H9 (cell line): ENCODE measurements around the gene MAGI3. TPM values are rescaled to one million over a fixed set of nuclear protein-coding genes. Genes with fewer than 3 reads are reported as not detected.

Source experiments
- DNase-seq: peaks from one replicate; pipeline ENCODE4 v3.0.0-alpha.2; 2017
- H2AFZ ChIP-seq: one replicate; pipeline ENCODE4 v1.6.1; 2013; ENCODE audit warnings: mild to moderate bottlenecking, low read length, control low read depth, moderate library complexity
- H2AK5ac ChIP-seq: 2 replicates; pipeline ENCODE4 v1.6.1; 2013; ENCODE audit warnings: low read length, control low read depth, mixed read lengths; ENCODE audit not compliant: insufficient read length
- H2BK120ac ChIP-seq: one replicate; pipeline ENCODE4 v1.6.1; 2013; ENCODE audit warnings: low read depth, mild to moderate bottlenecking, low read length, control low read depth, inconsistent platforms; ENCODE audit not compliant: poor library complexity, severe bottlenecking
- H2BK12ac ChIP-seq: 2 replicates; pipeline ENCODE4 v1.6.1; 2013; ENCODE audit warnings: low read length, control low read depth, mixed read lengths, low read depth; ENCODE audit not compliant: insufficient read length
- H2BK15ac ChIP-seq: 2 replicates; pipeline ENCODE4 v1.6.1; 2013; ENCODE audit warnings: low read depth, low read length, control low read depth
- H2BK20ac ChIP-seq: one replicate; pipeline ENCODE4 v1.6.1; 2013; ENCODE audit warnings: low read depth, mild to moderate bottlenecking, low read length, control low read depth, inconsistent platforms; ENCODE audit not compliant: poor library complexity, severe bottlenecking
- H2BK5ac ChIP-seq: 2 replicates; pipeline ENCODE4 v1.6.1; 2013; ENCODE audit warnings: low read length, control low read depth, mixed read lengths; ENCODE audit not compliant: insufficient read length
- H3K14ac ChIP-seq: 2 replicates; pipeline ENCODE4 v1.6.1; 2013; ENCODE audit warnings: low read length, control low read depth; ENCODE audit not compliant: insufficient read depth
- H3K18ac ChIP-seq: 2 replicates; pipeline ENCODE4 v1.6.1; 2013; ENCODE audit warnings: low read depth, mild to moderate bottlenecking, mixed read lengths, low read length, control low read depth; ENCODE audit not compliant: insufficient read length
- H3K23ac ChIP-seq: 2 replicates; pipeline ENCODE4 v1.6.1; 2013; ENCODE audit warnings: low read length, control low read depth, mixed read lengths, low read depth; ENCODE audit not compliant: insufficient read length
- H3K23me2 ChIP-seq: 2 replicates; pipeline ENCODE4 v1.6.1; 2013; ENCODE audit warnings: low read depth, mild to moderate bottlenecking, mixed read lengths, low read length, control low read depth; ENCODE audit not compliant: insufficient read length, poor library complexity, severe bottlenecking
- H3K27ac ChIP-seq: 2 replicates; pipeline ENCODE4 v1.5.1; 2013; ENCODE audit warnings: low read length, control low read depth, mixed read lengths, low read depth; ENCODE audit not compliant: insufficient read length
- H3K27me3 ChIP-seq: 2 replicates; pipeline ENCODE4 v1.6.1; 2013; ENCODE audit warnings: low read length, control low read depth, inconsistent platforms; ENCODE audit not compliant: insufficient read depth
- H3K4ac ChIP-seq: 2 replicates; pipeline ENCODE4 v1.6.1; 2013; ENCODE audit warnings: low read depth, mild to moderate bottlenecking, control low read depth, inconsistent platforms, low read length, moderate library complexity
- H3K4me1 ChIP-seq: 2 replicates; pipeline ENCODE4 v1.6.1; 2013; ENCODE audit warnings: low read length, control low read depth, inconsistent platforms; ENCODE audit not compliant: insufficient read depth
- H3K4me2 ChIP-seq: 2 replicates; pipeline ENCODE4 v1.6.1; 2013; ENCODE audit warnings: low read length, control low read depth, mixed read lengths; ENCODE audit not compliant: insufficient read length, insufficient read depth
- H3K56ac ChIP-seq: 2 replicates; pipeline ENCODE4 v1.6.1; 2013; ENCODE audit warnings: low read depth, mild to moderate bottlenecking, mixed read lengths, low read length, control low read depth; ENCODE audit not compliant: insufficient read length
- H3K79me1 ChIP-seq: 2 replicates; pipeline ENCODE4 v1.6.1; 2013; ENCODE audit warnings: low read depth, mild to moderate bottlenecking, moderate library complexity, low read length, control low read depth, inconsistent platforms; ENCODE audit not compliant: insufficient read depth, poor library complexity, severe bottlenecking
- H3K79me2 ChIP-seq: 2 replicates; pipeline ENCODE4 v1.6.1; 2013; ENCODE audit warnings: low read length, control low read depth, inconsistent platforms; ENCODE audit not compliant: insufficient read depth
- H3K9ac ChIP-seq: 2 replicates; pipeline ENCODE4 v1.6.1; 2013; ENCODE audit warnings: low read length, control low read depth, mixed read lengths; ENCODE audit not compliant: insufficient read length; ENCODE audit errors: extremely low read depth
- H3K9me3 ChIP-seq: one replicate; pipeline ENCODE4 v1.6.1; 2013; ENCODE audit warnings: low read depth, low read length, inconsistent platforms; ENCODE audit not compliant: control insufficient read depth
- H3T11ph ChIP-seq: one replicate; pipeline ENCODE4 v1.6.1; 2013; ENCODE audit warnings: mild to moderate bottlenecking, low read length, control low read depth, inconsistent platforms
- H4K20me1 ChIP-seq: one replicate; pipeline ENCODE4 v1.6.1; 2013; ENCODE audit not compliant: control insufficient read depth, insufficient read length, insufficient read depth
- H4K5ac ChIP-seq: 2 replicates; pipeline ENCODE4 v1.6.1; 2013; ENCODE audit warnings: low read depth, mild to moderate bottlenecking, mixed read lengths, low read length, control low read depth; ENCODE audit not compliant: insufficient read length
- H4K8ac ChIP-seq: replicated peaks from 2 replicates; pipeline ENCODE4 v1.6.1; 2013; ENCODE audit warnings: low read length, control low read depth, mixed read lengths, low read depth; ENCODE audit not compliant: insufficient read length
- H4K91ac ChIP-seq: 2 replicates; pipeline ENCODE4 v1.6.1; 2013; ENCODE audit warnings: low read depth, mild to moderate bottlenecking, moderate library complexity, mixed read lengths, low read length, control low read depth; ENCODE audit not compliant: insufficient read length
- H3K27ac Mint-ChIP-seq, 3 experiments: 2 replicates in 2 of 3; 3 replicates in 1 of 3; pipeline ENCODE4 v1.8.0; 2020 to 2021; ENCODE audit warnings: mixed read lengths in 3 of 3, mild to moderate bottlenecking in 1 of 3, moderate library complexity in 1 of 3
- H3K27me3 Mint-ChIP-seq: 2 replicates; pipeline ENCODE4 v1.8.0; 2021; ENCODE audit warnings: low read depth, mild to moderate bottlenecking, moderate library complexity, mixed read lengths
- H3K36me3 Mint-ChIP-seq, 3 experiments: 2 replicates in 2 of 3; 3 replicates in 1 of 3; pipeline ENCODE4 v1.8.0; 2020 to 2021; ENCODE audit warnings: low read depth in 3 of 3, mixed read lengths in 3 of 3; ENCODE audit not compliant: insufficient read depth in 1 of 3
- H3K4me1 Mint-ChIP-seq, 2 experiments: 2 replicates each; pipeline ENCODE4 v1.8.0; 2020; ENCODE audit warnings: mixed read lengths in 2 of 2
- H3K4me3 Mint-ChIP-seq, 2 experiments: 2 replicates in 1 of 2; 3 replicates in 1 of 2; pipeline ENCODE4 v1.8.0; 2020 to 2021; ENCODE audit warnings: mild to moderate bottlenecking in 2 of 2, mixed read lengths in 2 of 2, moderate library complexity in 1 of 2
- H3K9me3 Mint-ChIP-seq, 2 experiments: 2 replicates in 1 of 2; 3 replicates in 1 of 2; pipeline ENCODE4 v1.8.0; 2020; ENCODE audit warnings: mild to moderate bottlenecking in 2 of 2, mixed read lengths in 2 of 2, moderate library complexity in 1 of 2
- CTCF ChIP-seq: fragments of 200-600 bp; sonication (generic); conservative IDR thresholded peaks from 3 replicates; pipeline ENCODE4 v1.8.0; 2021; ENCODE audit warnings: antibody characterized with exemption, mild to moderate bottlenecking
- WGBS: extraction: QIAGEN DNeasy Blood & Tissue Kit; methylation state at CpG from one replicate; pipeline ENCODE4 v1.1.7; 2013; ENCODE audit warnings: missing lambda C conversion rate, low lambda C conversion rate, mixed read lengths; ENCODE audit not compliant: insufficient read length; ENCODE audit errors: extremely low coverage; 5-methylcytosine and 5-hydroxymethylcytosine counted together
- total RNA-seq: library from RNA; stranded (reverse); gene quantifications from 2 replicates; pipeline ENCODE4 v1.2.1, GENCODE V29; 2021

Gene MAGI3
- total RNA-seq, 1 experiment from 2014 or later: 8.2 TPM

GRCh38 chr1:113663165-113663951 lies 273.0 kb downstream of the MAGI3 start:
- Mint-ChIP-seq H3K36me3 (peaks cover 0 to 4% (median 0%) of the 10 kb centered on the region in 3 experiments; a peak in 2 of 7 replicates), H3K4me3 (no peak overlapping the region), H3K27ac (no peak overlapping the region), H3K9me3 (no peaks in the 10 kb centered on the region), H3K27me3 (no peaks in the 10 kb centered on the region), H3K4me1 (no peaks in the 10 kb centered on the region)
- no peak overlapping the region for H2BK120ac ChIP-seq
- H3T11ph ChIP-seq: no peak overlapping the region
- no peak overlapping the region for H3K56ac ChIP-seq
- no peak overlapping the region for H3K18ac ChIP-seq
- H3K14ac ChIP-seq: no peak overlapping the region
- WGBS: no CpG with 5 or more reads among the region's 5 CpGs
- no peak overlapping the region for H3K4ac ChIP-seq
- no peaks in the 10 kb centered on the region for H3K23me2 ChIP-seq
- no peak overlapping the region for H4K5ac ChIP-seq
- no peak overlapping the region for H2AFZ ChIP-seq
- H2BK20ac ChIP-seq: no peak overlapping the region
- no peaks in the 10 kb centered on the region for H4K20me1 ChIP-seq
- no peak overlapping the region for H4K91ac ChIP-seq
- H3K79me1 ChIP-seq: no peaks in the 10 kb centered on the region
- H3K79me2 ChIP-seq: no peaks in the 10 kb centered on the region
- H3K27ac ChIP-seq: no peak overlapping the region
- no peaks in the 10 kb centered on the region for H3K9me3 ChIP-seq
- TF ChIP-seq CTCF: no peak
- no peak overlapping the region for H2BK15ac ChIP-seq
- no peak overlapping the region for H2AK5ac ChIP-seq
- H4K8ac ChIP-seq: no peak overlapping the region
- H3K9ac ChIP-seq: no peak overlapping the region
- DNase-seq: no peak
- no peak overlapping the region for H3K4me2 ChIP-seq
- H2BK5ac ChIP-seq: no peak overlapping the region
- no peaks in the 10 kb centered on the region for H3K4me1 ChIP-seq
- H3K27me3 ChIP-seq: no peaks in the 10 kb centered on the region
- H2BK12ac ChIP-seq: no peak overlapping the region
- no peak overlapping the region for H3K23ac ChIP-seq
